H9 (cell line): ENCODE results near the gene ARHGEF17. TPM values are rescaled to one million over a fixed set of nuclear protein-coding genes. Genes with fewer than 3 reads are reported as not detected.

Source experiments
- DNase-seq: peaks from one replicate; pipeline ENCODE4 v3.0.0-alpha.2; 2017
- H2AFZ ChIP-seq: one replicate; pipeline ENCODE4 v1.6.1; 2013; ENCODE audit warnings: mild to moderate bottlenecking, low read length, control low read depth, moderate library complexity
- H2AK5ac ChIP-seq: 2 replicates; pipeline ENCODE4 v1.6.1; 2013; ENCODE audit warnings: low read length, control low read depth, mixed read lengths; ENCODE audit not compliant: insufficient read length
- H2BK120ac ChIP-seq: one replicate; pipeline ENCODE4 v1.6.1; 2013; ENCODE audit warnings: low read depth, mild to moderate bottlenecking, low read length, control low read depth, inconsistent platforms; ENCODE audit not compliant: poor library complexity, severe bottlenecking
- H2BK12ac ChIP-seq: 2 replicates; pipeline ENCODE4 v1.6.1; 2013; ENCODE audit warnings: low read length, control low read depth, mixed read lengths, low read depth; ENCODE audit not compliant: insufficient read length
- H2BK15ac ChIP-seq: 2 replicates; pipeline ENCODE4 v1.6.1; 2013; ENCODE audit warnings: low read depth, low read length, control low read depth
- H2BK20ac ChIP-seq: one replicate; pipeline ENCODE4 v1.6.1; 2013; ENCODE audit warnings: low read depth, mild to moderate bottlenecking, low read length, control low read depth, inconsistent platforms; ENCODE audit not compliant: poor library complexity, severe bottlenecking
- H2BK5ac ChIP-seq: 2 replicates; pipeline ENCODE4 v1.6.1; 2013; ENCODE audit warnings: low read length, control low read depth, mixed read lengths; ENCODE audit not compliant: insufficient read length
- H3K14ac ChIP-seq: 2 replicates; pipeline ENCODE4 v1.6.1; 2013; ENCODE audit warnings: low read length, control low read depth; ENCODE audit not compliant: insufficient read depth
- H3K18ac ChIP-seq: 2 replicates; pipeline ENCODE4 v1.6.1; 2013; ENCODE audit warnings: low read depth, mild to moderate bottlenecking, mixed read lengths, low read length, control low read depth; ENCODE audit not compliant: insufficient read length
- H3K23ac ChIP-seq: 2 replicates; pipeline ENCODE4 v1.6.1; 2013; ENCODE audit warnings: low read length, control low read depth, mixed read lengths, low read depth; ENCODE audit not compliant: insufficient read length
- H3K23me2 ChIP-seq: 2 replicates; pipeline ENCODE4 v1.6.1; 2013; ENCODE audit warnings: low read depth, mild to moderate bottlenecking, mixed read lengths, low read length, control low read depth; ENCODE audit not compliant: insufficient read length, poor library complexity, severe bottlenecking
- H3K27ac ChIP-seq: 2 replicates; pipeline ENCODE4 v1.5.1; 2013; ENCODE audit warnings: low read length, control low read depth, mixed read lengths, low read depth; ENCODE audit not compliant: insufficient read length
- H3K27me3 ChIP-seq: 2 replicates; pipeline ENCODE4 v1.6.1; 2013; ENCODE audit warnings: low read length, control low read depth, inconsistent platforms; ENCODE audit not compliant: insufficient read depth
- H3K4ac ChIP-seq: 2 replicates; pipeline ENCODE4 v1.6.1; 2013; ENCODE audit warnings: low read depth, mild to moderate bottlenecking, control low read depth, inconsistent platforms, low read length, moderate library complexity
- H3K4me1 ChIP-seq: 2 replicates; pipeline ENCODE4 v1.6.1; 2013; ENCODE audit warnings: low read length, control low read depth, inconsistent platforms; ENCODE audit not compliant: insufficient read depth
- H3K4me2 ChIP-seq: 2 replicates; pipeline ENCODE4 v1.6.1; 2013; ENCODE audit warnings: low read length, control low read depth, mixed read lengths; ENCODE audit not compliant: insufficient read length, insufficient read depth
- H3K56ac ChIP-seq: 2 replicates; pipeline ENCODE4 v1.6.1; 2013; ENCODE audit warnings: low read depth, mild to moderate bottlenecking, mixed read lengths, low read length, control low read depth; ENCODE audit not compliant: insufficient read length
- H3K79me1 ChIP-seq: 2 replicates; pipeline ENCODE4 v1.6.1; 2013; ENCODE audit warnings: low read depth, mild to moderate bottlenecking, moderate library complexity, low read length, control low read depth, inconsistent platforms; ENCODE audit not compliant: insufficient read depth, poor library complexity, severe bottlenecking
- H3K79me2 ChIP-seq: 2 replicates; pipeline ENCODE4 v1.6.1; 2013; ENCODE audit warnings: low read length, control low read depth, inconsistent platforms; ENCODE audit not compliant: insufficient read depth
- H3K9ac ChIP-seq: 2 replicates; pipeline ENCODE4 v1.6.1; 2013; ENCODE audit warnings: low read length, control low read depth, mixed read lengths; ENCODE audit not compliant: insufficient read length; ENCODE audit errors: extremely low read depth
- H3K9me3 ChIP-seq: one replicate; pipeline ENCODE4 v1.6.1; 2013; ENCODE audit warnings: low read depth, low read length, inconsistent platforms; ENCODE audit not compliant: control insufficient read depth
- H3T11ph ChIP-seq: one replicate; pipeline ENCODE4 v1.6.1; 2013; ENCODE audit warnings: mild to moderate bottlenecking, low read length, control low read depth, inconsistent platforms
- H4K20me1 ChIP-seq: one replicate; pipeline ENCODE4 v1.6.1; 2013; ENCODE audit not compliant: control insufficient read depth, insufficient read length, insufficient read depth
- H4K5ac ChIP-seq: 2 replicates; pipeline ENCODE4 v1.6.1; 2013; ENCODE audit warnings: low read depth, mild to moderate bottlenecking, mixed read lengths, low read length, control low read depth; ENCODE audit not compliant: insufficient read length
- H4K8ac ChIP-seq: replicated peaks from 2 replicates; pipeline ENCODE4 v1.6.1; 2013; ENCODE audit warnings: low read length, control low read depth, mixed read lengths, low read depth; ENCODE audit not compliant: insufficient read length
- H4K91ac ChIP-seq: 2 replicates; pipeline ENCODE4 v1.6.1; 2013; ENCODE audit warnings: low read depth, mild to moderate bottlenecking, moderate library complexity, mixed read lengths, low read length, control low read depth; ENCODE audit not compliant: insufficient read length
- H3K27ac Mint-ChIP-seq, 3 experiments: 2 replicates in 2 of 3; 3 replicates in 1 of 3; pipeline ENCODE4 v1.8.0; 2020 to 2021; ENCODE audit warnings: mixed read lengths in 3 of 3, mild to moderate bottlenecking in 1 of 3, moderate library complexity in 1 of 3
- H3K27me3 Mint-ChIP-seq: 2 replicates; pipeline ENCODE4 v1.8.0; 2021; ENCODE audit warnings: low read depth, mild to moderate bottlenecking, moderate library complexity, mixed read lengths
- H3K36me3 Mint-ChIP-seq, 3 experiments: 2 replicates in 2 of 3; 3 replicates in 1 of 3; pipeline ENCODE4 v1.8.0; 2020 to 2021; ENCODE audit warnings: low read depth in 3 of 3, mixed read lengths in 3 of 3; ENCODE audit not compliant: insufficient read depth in 1 of 3
- H3K4me1 Mint-ChIP-seq, 2 experiments: 2 replicates each; pipeline ENCODE4 v1.8.0; 2020; ENCODE audit warnings: mixed read lengths in 2 of 2
- H3K4me3 Mint-ChIP-seq, 2 experiments: 2 replicates in 1 of 2; 3 replicates in 1 of 2; pipeline ENCODE4 v1.8.0; 2020 to 2021; ENCODE audit warnings: mild to moderate bottlenecking in 2 of 2, mixed read lengths in 2 of 2, moderate library complexity in 1 of 2
- H3K9me3 Mint-ChIP-seq, 2 experiments: 2 replicates in 1 of 2; 3 replicates in 1 of 2; pipeline ENCODE4 v1.8.0; 2020; ENCODE audit warnings: mild to moderate bottlenecking in 2 of 2, mixed read lengths in 2 of 2, moderate library complexity in 1 of 2
- WGBS: extraction: QIAGEN DNeasy Blood & Tissue Kit; methylation state at CpG from one replicate; pipeline ENCODE4 v1.1.7; 2013; ENCODE audit warnings: missing lambda C conversion rate, low lambda C conversion rate, mixed read lengths; ENCODE audit not compliant: insufficient read length; ENCODE audit errors: extremely low coverage; 5-methylcytosine and 5-hydroxymethylcytosine counted together
- total RNA-seq: library from RNA; stranded (reverse); gene quantifications from 2 replicates; pipeline ENCODE4 v1.2.1, GENCODE V29; 2021
- TF ChIP-seq, protein P1 (sequence below): fragments of 200-600 bp; sonication (generic); conservative IDR thresholded peaks from 3 replicates; pipeline ENCODE4 v1.8.0; 2021; ENCODE audit warnings: antibody characterized with exemption, mild to moderate bottlenecking

ARHGEF17 gene
- total RNA-seq, 1 experiment from 2014 or later = 7.4 TPM

DNA sequence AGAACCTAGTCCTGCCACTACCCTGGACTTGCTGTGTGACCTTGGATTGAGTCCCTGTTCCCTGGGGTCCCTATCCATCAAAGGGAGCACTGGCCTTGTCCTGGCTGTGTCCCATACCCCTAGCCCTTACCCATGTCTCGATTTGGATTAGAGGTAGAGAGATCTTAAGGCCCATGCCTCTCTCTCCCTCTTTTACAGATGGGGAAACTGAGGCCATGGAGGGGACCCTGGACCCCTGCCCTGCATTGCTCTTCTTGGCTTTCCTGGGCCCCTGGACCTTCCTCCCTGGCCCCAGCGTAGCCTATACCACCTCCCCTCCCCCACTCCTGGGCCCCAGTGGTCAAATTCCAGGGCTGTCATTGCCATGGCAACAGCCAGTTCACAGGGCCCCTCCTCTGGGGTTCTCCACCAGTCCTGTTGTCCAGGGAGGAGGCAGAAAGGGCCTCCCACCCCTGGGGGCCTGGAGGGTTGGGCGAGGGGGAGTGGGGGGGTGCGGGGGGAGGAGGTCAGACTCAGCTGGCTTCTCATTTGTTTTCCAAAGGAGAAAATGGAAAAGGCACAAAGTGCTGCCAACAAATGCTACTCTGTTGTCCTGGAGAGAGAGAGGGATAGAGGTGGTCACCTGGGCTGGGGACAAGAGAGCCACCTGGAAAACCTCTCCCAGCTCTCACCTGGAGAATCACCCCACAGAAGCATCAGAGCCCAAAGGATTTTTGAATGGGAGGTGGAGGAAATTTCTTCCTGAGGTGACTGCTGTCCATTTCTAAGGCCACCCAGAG, 23.3 kb downstream of the ARHGEF17 start:
- no peak overlapping the region for H3K56ac ChIP-seq
- peak overlapping the region; percentile 36 for H2BK12ac ChIP-seq
- peaks cover 28% of the 10 kb centered on the region for H3K27me3 ChIP-seq
- Mint-ChIP-seq H3K27ac (no peak overlapping the region), H3K4me1 (peaks cover 55 to 57% of the 10 kb centered on the region in 2 experiments), H3K27me3 (peaks cover 89% of the 10 kb centered on the region), H3K4me3 (no peak overlapping the region), H3K9me3 (no peaks in the 10 kb centered on the region), H3K36me3 (no peaks in the 10 kb centered on the region; a peak in 1 of 7 replicates)
- no peaks in the 10 kb centered on the region for H3K79me1 ChIP-seq
- WGBS = no CpG with 5 or more reads among the region's 4 CpGs
- no peaks in the 10 kb centered on the region for H3K79me2 ChIP-seq
- H4K8ac ChIP-seq = no peak overlapping the region
- no peak overlapping the region for H4K91ac ChIP-seq
- H3K4ac ChIP-seq = no peak overlapping the region
- DNase-seq = peak; percentile 86
- H4K5ac ChIP-seq = no peak overlapping the region
- H4K20me1 ChIP-seq = no peaks in the 10 kb centered on the region
- H3K4me1 ChIP-seq = peaks cover 7% of the 10 kb centered on the region; the same call in 1 of the 2 replicates
- no peaks in the 10 kb centered on the region for H3K9me3 ChIP-seq
- no peak overlapping the region for H2BK15ac ChIP-seq
- H2AK5ac ChIP-seq = no peak overlapping the region
- peak overlapping the region; percentile 41 for H3K4me2 ChIP-seq
- H3K14ac ChIP-seq = no peak overlapping the region
- no peak overlapping the region for H2AFZ ChIP-seq
- TF ChIP-seq, protein P1, sequence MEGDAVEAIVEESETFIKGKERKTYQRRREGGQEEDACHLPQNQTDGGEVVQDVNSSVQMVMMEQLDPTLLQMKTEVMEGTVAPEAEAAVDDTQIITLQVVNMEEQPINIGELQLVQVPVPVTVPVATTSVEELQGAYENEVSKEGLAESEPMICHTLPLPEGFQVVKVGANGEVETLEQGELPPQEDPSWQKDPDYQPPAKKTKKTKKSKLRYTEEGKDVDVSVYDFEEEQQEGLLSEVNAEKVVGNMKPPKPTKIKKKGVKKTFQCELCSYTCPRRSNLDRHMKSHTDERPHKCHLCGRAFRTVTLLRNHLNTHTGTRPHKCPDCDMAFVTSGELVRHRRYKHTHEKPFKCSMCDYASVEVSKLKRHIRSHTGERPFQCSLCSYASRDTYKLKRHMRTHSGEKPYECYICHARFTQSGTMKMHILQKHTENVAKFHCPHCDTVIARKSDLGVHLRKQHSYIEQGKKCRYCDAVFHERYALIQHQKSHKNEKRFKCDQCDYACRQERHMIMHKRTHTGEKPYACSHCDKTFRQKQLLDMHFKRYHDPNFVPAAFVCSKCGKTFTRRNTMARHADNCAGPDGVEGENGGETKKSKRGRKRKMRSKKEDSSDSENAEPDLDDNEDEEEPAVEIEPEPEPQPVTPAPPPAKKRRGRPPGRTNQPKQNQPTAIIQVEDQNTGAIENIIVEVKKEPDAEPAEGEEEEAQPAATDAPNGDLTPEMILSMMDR = no peak
- no peak overlapping the region for H2BK20ac ChIP-seq
- H3K23me2 ChIP-seq = no peaks in the 10 kb centered on the region
- H3T11ph ChIP-seq = no peak overlapping the region
- H2BK5ac ChIP-seq = no peak overlapping the region
- H3K27ac ChIP-seq = no peak overlapping the region
- H3K18ac ChIP-seq = peak overlapping the region; percentile 59
- H3K9ac ChIP-seq = no peak overlapping the region
- no peak overlapping the region for H3K23ac ChIP-seq
- no peak overlapping the region for H2BK120ac ChIP-seq
